ENCODE data around the gene RTN4RL2.

DNA sequence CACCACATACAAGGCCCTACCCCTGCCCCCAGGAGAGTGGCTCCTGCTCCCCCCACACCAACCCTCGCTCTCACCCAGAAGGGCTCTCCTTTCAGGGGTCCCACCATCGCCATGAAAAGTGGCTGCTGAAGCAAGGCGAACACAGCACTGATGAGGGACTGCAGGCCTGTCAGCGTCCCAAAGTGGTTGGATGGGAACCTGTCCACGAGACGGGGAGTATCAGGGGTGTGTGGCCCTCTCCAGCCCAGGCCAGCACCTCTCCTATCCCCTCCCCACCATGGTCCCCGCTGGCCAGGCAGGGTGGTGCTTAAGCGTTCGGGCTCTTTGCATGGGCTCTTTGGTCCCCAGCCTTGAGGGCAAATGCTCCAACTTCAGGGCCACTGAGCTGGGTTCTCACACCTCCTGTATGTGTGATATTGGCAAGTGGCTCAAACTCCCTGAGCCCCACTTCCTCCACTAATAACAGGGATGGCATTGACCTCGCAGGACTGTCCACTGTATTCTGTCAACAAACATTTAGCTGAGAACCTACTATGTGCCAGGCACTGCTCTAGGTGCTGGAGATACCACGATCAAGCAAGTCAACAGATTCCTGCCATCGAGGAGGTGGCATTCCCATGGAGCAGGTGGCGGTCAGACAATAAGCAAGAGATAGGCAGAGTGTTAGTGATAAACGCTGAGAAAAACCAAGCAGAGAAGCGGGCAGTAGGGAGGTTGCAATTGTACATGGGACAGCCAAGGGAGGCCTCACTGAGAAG is 26.9 kb downstream of the RTN4RL2 start:
- TF ChIP-seq POLR2AphosphoS5 (IDR thresholded peaks at IDR 0.05; ENCODE audit: low read depth, low read length), result no peak
- no peak for TF ChIP-seq TAF1 (IDR thresholded peaks at IDR 0.05; ENCODE audit: low read depth, low read length)
- no peak for TF ChIP-seq POLR2A (IDR thresholded peaks at IDR 0.05; ENCODE audit: low read depth, low read length)
